ENCODE data around the gene AKR1D1. TPM values are rescaled to one million over a fixed set of nuclear protein-coding genes. Genes with fewer than 3 reads are reported as not detected.

AKR1D1 gene
- total and polyA plus RNA-seq, 2 donors (not counting 3 experiments of a cell fraction or from before 2014, with no cell fraction given) = not detected

DNA sequence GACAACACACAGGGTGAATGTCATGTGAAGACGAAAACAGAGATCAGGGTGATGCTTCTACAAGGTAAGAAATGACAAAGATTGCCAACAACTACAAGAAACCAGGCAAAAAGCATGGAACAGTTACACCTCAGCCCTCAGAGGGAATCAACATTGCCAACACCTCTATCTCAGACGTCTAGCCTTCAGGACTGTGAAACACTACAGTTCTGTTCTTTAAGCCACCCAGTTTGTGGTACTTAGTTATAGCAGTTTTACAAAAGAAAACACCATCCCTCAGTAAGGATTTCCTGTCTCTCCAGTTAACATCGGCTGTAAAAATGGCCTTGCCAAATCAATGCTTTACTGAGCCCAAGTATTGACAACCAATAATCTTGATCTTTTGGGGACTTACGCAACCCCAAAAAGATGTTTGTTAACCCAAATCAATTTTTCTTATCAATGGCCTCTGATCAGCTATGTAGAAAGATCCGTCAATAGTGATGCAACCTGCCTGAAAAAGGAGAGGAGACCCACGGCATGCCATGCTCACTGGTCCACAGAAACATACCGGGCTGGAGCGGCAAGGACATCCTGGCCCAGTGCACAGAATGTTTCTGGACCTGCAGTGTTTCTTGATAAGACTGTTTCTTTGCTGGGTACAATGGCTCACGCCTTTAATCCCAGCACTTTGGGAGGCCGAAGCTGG, 44.0 kb downstream of the AKR1D1 start:
- no peak overlapping the region for H3K4me2 ChIP-seq (ENCODE audit: insufficient read depth, low read length)
- dilution Hi-C loops (cut with MboI; ENCODE audit: extremely low pct_ligation_motif_present, low sequenced_read_pairs) = no loop called here
- no peaks in the 10 kb centered on the region for H3K4me1 ChIP-seq (ENCODE audit: control insufficient read depth, extremely low read depth, insufficient read depth, low read length)
- no peak overlapping the region for H3K27ac ChIP-seq (ENCODE audit: insufficient read depth, low read depth, low read length)
- H3K79me2 ChIP-seq (ENCODE audit: control insufficient read depth, insufficient read depth, low read length) = no peaks in the 10 kb centered on the region
- intact Hi-C loops (cut with micrococcal nuclease) = no loop called here
- no peaks in the 10 kb centered on the region for H3K9me1 ChIP-seq (replicated peaks; ENCODE audit: control insufficient read depth, extremely low read depth, insufficient read depth, low read length)
- FAIRE-seq (no peak), DNase-seq (ENCODE audit: low read depth, low spot score) (no peak)
- H2AFZ ChIP-seq (ENCODE audit: low read depth, low read length) = no peak overlapping the region
- no peaks in the 10 kb centered on the region for H3K27me3 ChIP-seq (ENCODE audit: control insufficient read depth in 2 of 2, insufficient read depth in 2 of 2, low read length in 2 of 2)
- no peaks in the 10 kb centered on the region for H3K36me3 ChIP-seq (ENCODE audit: control insufficient read depth in 2 of 2, extremely low read depth in 1 of 2, insufficient read depth in 2 of 2, low read length in 2 of 2)
- ChIA-PET CTCF (no interaction called here), POLR2A (no interaction called here)
- no peak for TF ChIP-seq CTCF (IDR thresholded peaks at IDR 0.05; ENCODE audit: extremely low read depth in 1 of 2, insufficient read depth in 1 of 2, low read depth in 1 of 2, low read length in 2 of 2)
- TF ChIP-seq POLR2A (IDR thresholded peaks at IDR 0.05; ENCODE audit: low read depth, low read length) = no peak
- TF ChIP-seq MYC (IDR thresholded peaks at IDR 0.05; ENCODE audit: low read depth, low read length) = no peak
- TF ChIP-seq FOS (IDR thresholded peaks at IDR 0.05; ENCODE audit: borderline replicate concordance, insufficient read depth, low read length) = no peak
- TF ChIP-seq JUN (IDR thresholded peaks at IDR 0.05; ENCODE audit: borderline replicate concordance, insufficient read depth, insufficient read length, low read depth) = no peak
- no peak for TF ChIP-seq POLR2AphosphoS5 (IDR thresholded peaks at IDR 0.05; ENCODE audit: insufficient read depth, low read depth, low read length)
- TF ChIP-seq EZH2 (IDR thresholded peaks at IDR 0.05; ENCODE audit: borderline replicate concordance, low read depth, low read length, severe bottlenecking) = no peak
- no peak for TF ChIP-seq GATA2 (IDR thresholded peaks at IDR 0.05; ENCODE audit: insufficient read depth, insufficient read length, low read depth, low read length)
- H3K9ac ChIP-seq (replicated peaks; ENCODE audit: extremely low read depth, insufficient read depth, low read length) = no peak overlapping the region
- H3K9me3 ChIP-seq (replicated peaks; ENCODE audit: control insufficient read depth, insufficient read depth, low read length) = no peaks in the 10 kb centered on the region
- no TSS peak for BruUV-seq (replicated peaks)
- no peak overlapping the region for H3K4me3 ChIP-seq (replicated peaks in 1 of 3; ENCODE audit: insufficient read depth in 1 of 3, low read depth in 1 of 3, low read length in 3 of 3)
- no peaks in the 10 kb centered on the region for H4K20me1 ChIP-seq (replicated peaks; ENCODE audit: control insufficient read depth, extremely low read depth, insufficient read depth, low read length)
